Nephron progenitor cell (in vitro differentiated cells): ENCODE data around the gene ATP6V1G2.
A peak's percentile ranks its signal among the peaks of the same experiment; 100 is the strongest.

Experiments used
- DNase-seq: peaks from one replicate; pipeline ENCODE4 v3.0.0; 2021
- H3K27ac Mint-ChIP-seq: 2 replicates; pipeline ENCODE4 v1.8.0; 2021; ENCODE audit warnings: mild to moderate bottlenecking, moderate library complexity, mixed read lengths
- H3K27me3 Mint-ChIP-seq: 2 replicates; pipeline ENCODE4 v1.8.0; 2021; ENCODE audit warnings: mild to moderate bottlenecking, low read depth, mixed read lengths; ENCODE audit not compliant: poor library complexity
- H3K36me3 Mint-ChIP-seq: 2 replicates; pipeline ENCODE4 v1.8.0; 2021; ENCODE audit warnings: low read depth, mixed read lengths
- H3K4me1 Mint-ChIP-seq: 2 replicates; pipeline ENCODE4 v1.8.0; 2021; ENCODE audit warnings: mixed read lengths
- H3K4me3 Mint-ChIP-seq: 2 replicates; pipeline ENCODE4 v1.8.0; 2021; ENCODE audit warnings: mild to moderate bottlenecking, moderate library complexity, mixed read lengths
- H3K9me3 Mint-ChIP-seq: 2 replicates; pipeline ENCODE4 v1.8.0; 2021; ENCODE audit warnings: mild to moderate bottlenecking, moderate library complexity, mixed read lengths
- CTCF ChIP-seq: fragments of 200-600 bp; sonication (generic); IDR thresholded peaks from 2 replicates; pipeline ENCODE4 v1.5.0; 2021; ENCODE audit warnings: antibody characterized with exemption

Gene ATP6V1G2

DNA sequence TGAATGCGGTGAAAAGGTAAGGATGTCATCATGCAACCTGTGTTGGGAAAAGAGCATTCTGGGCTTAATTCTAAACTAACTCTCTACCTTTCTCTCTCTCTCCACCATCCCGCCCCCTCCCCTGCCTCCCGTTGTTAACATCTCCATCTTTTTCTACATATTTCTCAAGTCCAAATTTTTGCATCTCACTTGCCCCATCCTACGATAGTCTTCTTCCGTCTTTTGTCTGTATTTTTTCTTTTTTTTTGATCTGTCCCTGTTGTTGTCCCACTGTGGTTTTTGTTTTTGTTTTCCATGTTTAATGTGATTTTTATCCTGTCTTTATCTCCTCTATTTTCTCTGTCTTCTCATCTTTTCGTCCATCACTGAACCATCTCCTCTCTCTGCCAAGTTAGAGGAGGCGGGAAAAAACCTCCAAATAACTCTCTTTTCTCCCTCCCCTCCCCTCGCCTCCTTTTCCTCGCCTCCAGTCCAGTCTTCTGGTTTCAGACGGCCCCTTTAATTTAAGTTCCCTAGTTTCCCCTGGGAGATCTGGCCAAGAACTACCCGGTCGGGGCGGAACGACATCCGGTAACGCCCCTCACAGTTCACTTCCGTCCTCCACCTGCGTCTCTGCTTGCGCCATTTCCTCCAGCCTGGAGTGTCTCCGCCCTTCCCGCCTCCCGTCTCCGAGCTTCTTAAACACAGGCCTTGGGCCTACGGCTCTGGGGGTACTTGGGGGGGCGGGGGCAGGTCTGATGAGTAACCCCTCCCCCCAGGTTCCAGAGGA, 734 bp upstream of the ATP6V1G2 start, which contains the start of gene NFKBIL1:
Gene NFKBIL1, plus strand, starts transcription at position 651 of the 769 bp plus-strand sequence. Its CDS starts 87 bp downstream, at position 738.
- Mint-ChIP-seq H3K9me3 (no peaks in the 10 kb centered on the region), H3K27ac (peak within 1 kb of the TSS; percentile 78), H3K27me3 (peaks cover 3% of the 10 kb centered on the region), H3K4me3 (peak within 1 kb of the TSS; percentile 83), H3K4me1 (peaks cover 58% of the 10 kb centered on the region), H3K36me3 (peaks cover 30% of the 10 kb centered on the region)
- DNase-seq: peak; percentile 87
- no peak for TF ChIP-seq CTCF

DNA sequence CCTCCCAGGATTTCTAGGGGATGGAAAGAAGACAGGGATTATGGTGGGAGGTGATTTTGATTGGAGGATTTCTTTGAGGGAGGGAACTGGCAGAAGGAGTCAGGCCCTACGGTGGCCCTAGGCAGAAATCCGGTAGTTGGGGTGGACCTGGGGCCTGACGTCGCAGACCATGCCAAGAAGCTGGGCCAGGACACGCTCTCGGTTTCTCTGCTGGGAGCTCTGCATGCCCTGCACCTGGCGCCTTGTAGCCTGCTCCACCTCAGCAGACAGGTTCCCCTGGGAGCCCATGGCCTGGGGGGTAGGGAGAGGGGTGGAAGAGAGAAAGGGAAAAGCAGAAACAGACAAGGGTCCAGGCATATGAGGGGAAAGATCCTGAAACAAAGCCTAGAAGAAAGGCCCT, 1.1 kb downstream of the ATP6V1G2 start:
- Mint-ChIP-seq H3K36me3 (peaks cover 31% of the 10 kb centered on the region), H3K4me1 (peaks cover 68% of the 10 kb centered on the region)
- TF ChIP-seq CTCF: no peak

GRCh38 chr6:31544676-31545075, 1.7 kb downstream of the ATP6V1G2 start:
- no peaks in the 10 kb centered on the region for H3K9me3 Mint-ChIP-seq
- peak overlapping the region; percentile 83 for H3K4me3 Mint-ChIP-seq
- peaks cover 3% of the 10 kb centered on the region for H3K27me3 Mint-ChIP-seq
- DNase-seq: no peak
- peaks cover 32% of the 10 kb centered on the region for H3K36me3 Mint-ChIP-seq
- TF ChIP-seq CTCF: no peak
- no peak overlapping the region for H3K27ac Mint-ChIP-seq
- peaks cover 74% of the 10 kb centered on the region for H3K4me1 Mint-ChIP-seq

More for the DNA sequence above, 1.1 kb downstream of the ATP6V1G2 start:
- no peak for DNase-seq
- H3K27ac Mint-ChIP-seq: no peak overlapping the region
- peaks cover 3% of the 10 kb centered on the region for H3K27me3 Mint-ChIP-seq
- peak overlapping the region; percentile 83 for H3K4me3 Mint-ChIP-seq
- H3K9me3 Mint-ChIP-seq: no peaks in the 10 kb centered on the region

DNA sequence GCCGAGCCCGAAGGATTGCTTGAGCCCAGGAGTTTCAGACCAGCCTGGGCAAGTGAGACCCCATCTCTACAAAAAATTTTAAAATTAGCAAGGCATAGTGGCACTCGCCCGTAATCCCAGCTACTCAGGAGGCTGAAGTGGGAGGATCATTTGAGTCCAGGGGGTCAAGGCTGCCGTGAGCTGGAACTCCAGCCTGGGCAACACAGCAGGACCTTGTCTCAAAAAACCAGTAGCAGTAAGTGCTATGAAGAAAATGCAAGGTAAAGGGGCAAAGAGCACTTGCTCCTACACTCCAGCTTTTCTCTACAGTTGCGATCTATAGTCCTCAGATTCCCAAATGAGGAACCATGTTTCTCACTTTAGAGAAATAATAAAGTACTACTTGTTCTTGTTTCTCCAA, 2.8 kb downstream of the ATP6V1G2 start:
- no peak for DNase-seq
- TF ChIP-seq CTCF: no peak
- Mint-ChIP-seq H3K4me3 (peak overlapping the region; percentile 100), H3K4me1 (peaks cover 81% of the 10 kb centered on the region), H3K36me3 (peaks cover 32% of the 10 kb centered on the region), H3K27ac (no peak overlapping the region), H3K27me3 (peaks cover 3% of the 10 kb centered on the region), H3K9me3 (no peaks in the 10 kb centered on the region)

GRCh38 chr6:31541658-31542521, 4.5 kb downstream of the ATP6V1G2 start, which contains the start of gene DDX39B:
DDX39B (minus strand) TSS chr6:31542003; CDS start chr6:31540532, 1,471 bp downstream.
- Mint-ChIP-seq H3K4me3 (peak within 1 kb of the TSS; percentile 100), H3K36me3 (peaks cover 40% of the 10 kb centered on the region), H3K9me3 (no peaks in the 10 kb centered on the region), H3K27ac (peak within 1 kb of the TSS; percentile 100), H3K27me3 (peaks cover 3% of the 10 kb centered on the region), H3K4me1 (peaks cover 75% of the 10 kb centered on the region)
- no peak for TF ChIP-seq CTCF
- DNase-seq: peak; percentile 90
